DOHH2 (cell line): ENCODE measurements around the gene CTDSPL.

ENCODE experiments used
- CTCF ChIP-seq: fragments of 200-600 bp; sonication (generic); IDR thresholded peaks from one replicate; pipeline ENCODE4 v1.5.1; 2014; ENCODE audit warnings: antibody characterized with exemption, mild to moderate bottlenecking, low read depth, low read length; ENCODE audit not compliant: poor library complexity, severe bottlenecking
- EZH2phosphoT487 ChIP-seq: fragments of 200-600 bp; sonication (generic); IDR thresholded peaks from 2 replicates; pipeline ENCODE4 v1.6.1; 2017; ENCODE audit warnings: borderline replicate concordance, mild to moderate bottlenecking, antibody characterized with exemption, low read length, moderate library complexity, mixed read lengths

GRCh38 chr3:37970802-37971201 lies 109.1 kb downstream of the CTDSPL start:
- TF ChIP-seq CTCF (no peak), EZH2phosphoT487 (no peak)
